ENCODE measurements around the gene TCTN3. TPM values are rescaled to one million over a fixed set of nuclear protein-coding genes. Genes with fewer than 3 reads are reported as not detected.

The TCTN3 gene
- total and polyA plus RNA-seq, 2 donors (not counting 3 experiments of a cell fraction or from before 2014, with no cell fraction given) = 40.4 to 52.6 TPM

DNA sequence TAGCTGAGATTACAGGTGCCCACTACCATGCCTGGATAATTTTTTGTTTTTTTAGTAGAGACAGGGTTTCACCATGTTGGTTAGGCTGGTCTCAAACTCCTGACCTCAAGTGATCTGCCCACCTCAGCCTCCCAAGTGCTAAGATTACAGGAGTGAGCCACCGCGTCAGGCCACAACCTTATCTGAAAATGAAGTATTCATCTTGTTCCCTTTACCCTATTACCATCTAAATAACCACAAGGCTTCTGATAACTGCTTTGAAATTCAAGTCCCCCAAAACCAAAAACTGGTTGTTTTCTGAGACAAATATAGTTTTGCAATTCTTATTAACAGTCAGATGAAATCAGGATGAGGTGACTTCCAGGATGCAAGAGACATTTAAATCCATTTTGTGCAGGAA is 2.4 kb downstream of the TCTN3 start:
- no peak overlapping the region for H3K9ac ChIP-seq (replicated peaks; ENCODE audit: extremely low read depth, insufficient read depth, low read length)
- H3K27ac ChIP-seq (ENCODE audit: insufficient read depth, low read depth, low read length) = no peak overlapping the region
- intact Hi-C loops (cut with micrococcal nuclease) (no loop called here), dilution Hi-C loops (cut with MboI; ENCODE audit: extremely low pct_ligation_motif_present, low sequenced_read_pairs) (no loop called here)
- no peaks in the 10 kb centered on the region for H4K20me1 ChIP-seq (replicated peaks; ENCODE audit: control insufficient read depth, extremely low read depth, insufficient read depth, low read length)
- H3K4me3 ChIP-seq (replicated peaks in 1 of 3; ENCODE audit: insufficient read depth in 1 of 3, low read depth in 1 of 3, low read length in 3 of 3) = no peak overlapping the region
- H3K9me1 ChIP-seq (replicated peaks; ENCODE audit: control insufficient read depth, extremely low read depth, insufficient read depth, low read length) = no peaks in the 10 kb centered on the region
- H3K9me3 ChIP-seq (replicated peaks; ENCODE audit: control insufficient read depth, insufficient read depth, low read length) = no peaks in the 10 kb centered on the region
- BruUV-seq (replicated peaks) = no TSS peak
- H3K79me2 ChIP-seq (ENCODE audit: control insufficient read depth, insufficient read depth, low read length) = peaks cover 9% of the 10 kb centered on the region
- ChIA-PET CTCF (interaction anchor here (1.1 to 7.4 kb wide), 3 partner anchors 139 to 174 kb away, joined by 3 to 758 read pairs (median 4); no protein-coding TSS in a partner anchor), POLR2A (no interaction called here)
- H2AFZ ChIP-seq (ENCODE audit: low read depth, low read length) = no peak overlapping the region
- TF ChIP-seq POLR2A (IDR thresholded peaks at IDR 0.05; ENCODE audit: low read depth, low read length) (no peak), GATA2 (IDR thresholded peaks at IDR 0.05; ENCODE audit: insufficient read depth, insufficient read length, low read depth, low read length) (no peak), FOS (IDR thresholded peaks at IDR 0.05; ENCODE audit: borderline replicate concordance, insufficient read depth, low read length) (no peak), MYC (IDR thresholded peaks at IDR 0.05; ENCODE audit: low read depth, low read length) (no peak), POLR2AphosphoS5 (IDR thresholded peaks at IDR 0.05; ENCODE audit: insufficient read depth, low read depth, low read length) (no peak), EZH2 (IDR thresholded peaks at IDR 0.05; ENCODE audit: borderline replicate concordance, low read depth, low read length, severe bottlenecking) (no peak), JUN (IDR thresholded peaks at IDR 0.05; ENCODE audit: borderline replicate concordance, insufficient read depth, insufficient read length, low read depth) (no peak)
- TF ChIP-seq, protein P1, sequence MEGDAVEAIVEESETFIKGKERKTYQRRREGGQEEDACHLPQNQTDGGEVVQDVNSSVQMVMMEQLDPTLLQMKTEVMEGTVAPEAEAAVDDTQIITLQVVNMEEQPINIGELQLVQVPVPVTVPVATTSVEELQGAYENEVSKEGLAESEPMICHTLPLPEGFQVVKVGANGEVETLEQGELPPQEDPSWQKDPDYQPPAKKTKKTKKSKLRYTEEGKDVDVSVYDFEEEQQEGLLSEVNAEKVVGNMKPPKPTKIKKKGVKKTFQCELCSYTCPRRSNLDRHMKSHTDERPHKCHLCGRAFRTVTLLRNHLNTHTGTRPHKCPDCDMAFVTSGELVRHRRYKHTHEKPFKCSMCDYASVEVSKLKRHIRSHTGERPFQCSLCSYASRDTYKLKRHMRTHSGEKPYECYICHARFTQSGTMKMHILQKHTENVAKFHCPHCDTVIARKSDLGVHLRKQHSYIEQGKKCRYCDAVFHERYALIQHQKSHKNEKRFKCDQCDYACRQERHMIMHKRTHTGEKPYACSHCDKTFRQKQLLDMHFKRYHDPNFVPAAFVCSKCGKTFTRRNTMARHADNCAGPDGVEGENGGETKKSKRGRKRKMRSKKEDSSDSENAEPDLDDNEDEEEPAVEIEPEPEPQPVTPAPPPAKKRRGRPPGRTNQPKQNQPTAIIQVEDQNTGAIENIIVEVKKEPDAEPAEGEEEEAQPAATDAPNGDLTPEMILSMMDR (IDR thresholded peaks at IDR 0.05; ENCODE audit: extremely low read depth in 1 of 2, insufficient read depth in 1 of 2, low read depth in 1 of 2, low read length in 2 of 2) = no peak
- TF ChIP-seq, protein P2, sequence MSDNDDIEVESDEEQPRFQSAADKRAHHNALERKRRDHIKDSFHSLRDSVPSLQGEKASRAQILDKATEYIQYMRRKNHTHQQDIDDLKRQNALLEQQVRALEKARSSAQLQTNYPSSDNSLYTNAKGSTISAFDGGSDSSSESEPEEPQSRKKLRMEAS (IDR thresholded peaks at IDR 0.05; ENCODE audit: insufficient read depth, insufficient read length) = no peak
- no peaks in the 10 kb centered on the region for H3K27me3 ChIP-seq (ENCODE audit: control insufficient read depth in 2 of 2, insufficient read depth in 2 of 2, low read length in 2 of 2)
- H3K36me3 ChIP-seq (ENCODE audit: control insufficient read depth in 2 of 2, extremely low read depth in 1 of 2, insufficient read depth in 2 of 2, low read length in 2 of 2) = peaks cover 5 to 9% of the 10 kb centered on the region in 2 experiments
- peaks cover 13% of the 10 kb centered on the region for H3K4me1 ChIP-seq (ENCODE audit: control insufficient read depth, extremely low read depth, insufficient read depth, low read length)
- no peak for FAIRE-seq
- DNase-seq (ENCODE audit: low read depth, low spot score) = no peak
- H3K4me2 ChIP-seq (ENCODE audit: insufficient read depth, low read length) = no peak overlapping the region
